Esophagus squamous epithelium (tissue), 4 donors: ENCODE data around the gene KRT38.

Experiments used
- CTCF ChIP-seq, 6 experiments: fragments of 450-650 bp in 4 of 6; fragments of 200-600 bp in 2 of 6; sonication (generic) in 2 of 6; IDR thresholded peaks; one replicate each; pipeline ENCODE4 v1.5.1; 2016 to 2019; ENCODE audit warnings: antibody characterized with exemption in 6 of 6, mild to moderate bottlenecking in 4 of 6, moderate library complexity in 4 of 6
- POLR2A ChIP-seq, 4 donors: fragments of 450-650 bp; IDR thresholded peaks; one replicate each; pipeline ENCODE4 v1.6.1; 2017; ENCODE audit warnings: antibody characterized with exemption in 4 of 4, mild to moderate bottlenecking in 4 of 4, moderate library complexity in 3 of 4

GRCh38 chr17:41481036-41481435 lies 40.3 kb upstream of the KRT38 start, which contains the start of gene KRT35:
- TF ChIP-seq CTCF (IDR thresholded peaks at IDR 0.05) (no peak), POLR2A (IDR thresholded peaks at IDR 0.05) (no peak)
